Nephron progenitor cell (in vitro differentiated cells): ENCODE results near the gene LRCH3.

Source experiments
- DNase-seq: peaks from one replicate; pipeline ENCODE4 v3.0.0; 2021
- H3K27ac Mint-ChIP-seq: 2 replicates; pipeline ENCODE4 v1.8.0; 2021; ENCODE audit warnings: mild to moderate bottlenecking, moderate library complexity, mixed read lengths
- H3K27me3 Mint-ChIP-seq: 2 replicates; pipeline ENCODE4 v1.8.0; 2021; ENCODE audit warnings: mild to moderate bottlenecking, low read depth, mixed read lengths; ENCODE audit not compliant: poor library complexity
- H3K36me3 Mint-ChIP-seq: 2 replicates; pipeline ENCODE4 v1.8.0; 2021; ENCODE audit warnings: low read depth, mixed read lengths
- H3K4me1 Mint-ChIP-seq: 2 replicates; pipeline ENCODE4 v1.8.0; 2021; ENCODE audit warnings: mixed read lengths
- H3K4me3 Mint-ChIP-seq: 2 replicates; pipeline ENCODE4 v1.8.0; 2021; ENCODE audit warnings: mild to moderate bottlenecking, moderate library complexity, mixed read lengths
- H3K9me3 Mint-ChIP-seq: 2 replicates; pipeline ENCODE4 v1.8.0; 2021; ENCODE audit warnings: mild to moderate bottlenecking, moderate library complexity, mixed read lengths
- TF ChIP-seq, protein P1 (sequence below): fragments of 200-600 bp; sonication (generic); IDR thresholded peaks from 2 replicates; pipeline ENCODE4 v1.5.0; 2021; ENCODE audit warnings: antibody characterized with exemption

Gene LRCH3

DNA sequence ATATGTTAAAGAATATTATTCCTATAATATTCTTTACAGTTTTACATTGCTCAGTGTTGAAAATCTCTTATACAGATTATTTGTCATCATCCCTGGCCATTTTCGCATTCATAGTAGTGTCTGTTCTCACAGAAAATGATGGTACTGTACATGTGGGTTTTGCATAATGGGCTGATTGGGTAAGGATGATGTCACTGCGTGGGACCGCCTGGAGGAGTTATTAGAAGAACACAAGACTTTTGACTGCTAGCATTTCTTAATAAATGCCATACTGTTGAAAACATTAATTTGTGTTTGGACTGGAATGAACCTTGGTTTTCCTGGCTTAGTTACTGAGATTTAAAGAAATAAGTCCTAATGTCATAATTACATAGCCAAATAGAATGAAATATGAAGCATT is 20.3 kb downstream of the LRCH3 start:
- H3K36me3 Mint-ChIP-seq, result peaks cover 47% of the 10 kb centered on the region
- no peak overlapping the region for H3K27ac Mint-ChIP-seq
- H3K9me3 Mint-ChIP-seq, result peaks cover 7% of the 10 kb centered on the region
- no peak for DNase-seq
- no peak overlapping the region for H3K4me3 Mint-ChIP-seq
- TF ChIP-seq, protein P1, sequence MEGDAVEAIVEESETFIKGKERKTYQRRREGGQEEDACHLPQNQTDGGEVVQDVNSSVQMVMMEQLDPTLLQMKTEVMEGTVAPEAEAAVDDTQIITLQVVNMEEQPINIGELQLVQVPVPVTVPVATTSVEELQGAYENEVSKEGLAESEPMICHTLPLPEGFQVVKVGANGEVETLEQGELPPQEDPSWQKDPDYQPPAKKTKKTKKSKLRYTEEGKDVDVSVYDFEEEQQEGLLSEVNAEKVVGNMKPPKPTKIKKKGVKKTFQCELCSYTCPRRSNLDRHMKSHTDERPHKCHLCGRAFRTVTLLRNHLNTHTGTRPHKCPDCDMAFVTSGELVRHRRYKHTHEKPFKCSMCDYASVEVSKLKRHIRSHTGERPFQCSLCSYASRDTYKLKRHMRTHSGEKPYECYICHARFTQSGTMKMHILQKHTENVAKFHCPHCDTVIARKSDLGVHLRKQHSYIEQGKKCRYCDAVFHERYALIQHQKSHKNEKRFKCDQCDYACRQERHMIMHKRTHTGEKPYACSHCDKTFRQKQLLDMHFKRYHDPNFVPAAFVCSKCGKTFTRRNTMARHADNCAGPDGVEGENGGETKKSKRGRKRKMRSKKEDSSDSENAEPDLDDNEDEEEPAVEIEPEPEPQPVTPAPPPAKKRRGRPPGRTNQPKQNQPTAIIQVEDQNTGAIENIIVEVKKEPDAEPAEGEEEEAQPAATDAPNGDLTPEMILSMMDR, result no peak
- H3K27me3 Mint-ChIP-seq, result no peaks in the 10 kb centered on the region
- H3K4me1 Mint-ChIP-seq, result peaks cover 26% of the 10 kb centered on the region

DNA sequence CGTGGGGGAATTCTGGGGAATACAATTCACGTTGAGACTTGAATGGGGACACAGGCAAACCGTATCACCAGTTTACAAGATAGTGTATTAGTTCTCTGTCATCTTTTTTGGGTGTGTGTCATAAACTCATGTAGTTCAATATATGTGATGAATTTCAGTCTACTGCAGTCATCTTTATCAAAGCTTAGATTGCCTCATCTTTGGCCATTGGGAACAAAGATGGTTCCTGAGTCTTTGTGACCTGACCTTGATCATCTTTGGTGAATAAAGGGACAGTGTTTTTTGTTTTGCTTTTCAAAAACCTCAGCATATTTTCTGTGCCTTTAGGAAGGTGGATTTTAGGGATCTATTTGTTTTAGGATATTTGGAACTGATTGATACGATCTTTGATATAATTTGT is 23.3 kb downstream of the LRCH3 start:
- peaks cover 5% of the 10 kb centered on the region for H3K4me1 Mint-ChIP-seq
- H3K4me3 Mint-ChIP-seq, result no peak overlapping the region
- H3K27ac Mint-ChIP-seq, result no peak overlapping the region
- peaks cover 64% of the 10 kb centered on the region for H3K36me3 Mint-ChIP-seq
- H3K27me3 Mint-ChIP-seq, result no peaks in the 10 kb centered on the region
- TF ChIP-seq, protein P1, result no peak
- no peak for DNase-seq
- peaks cover 7% of the 10 kb centered on the region for H3K9me3 Mint-ChIP-seq

DNA sequence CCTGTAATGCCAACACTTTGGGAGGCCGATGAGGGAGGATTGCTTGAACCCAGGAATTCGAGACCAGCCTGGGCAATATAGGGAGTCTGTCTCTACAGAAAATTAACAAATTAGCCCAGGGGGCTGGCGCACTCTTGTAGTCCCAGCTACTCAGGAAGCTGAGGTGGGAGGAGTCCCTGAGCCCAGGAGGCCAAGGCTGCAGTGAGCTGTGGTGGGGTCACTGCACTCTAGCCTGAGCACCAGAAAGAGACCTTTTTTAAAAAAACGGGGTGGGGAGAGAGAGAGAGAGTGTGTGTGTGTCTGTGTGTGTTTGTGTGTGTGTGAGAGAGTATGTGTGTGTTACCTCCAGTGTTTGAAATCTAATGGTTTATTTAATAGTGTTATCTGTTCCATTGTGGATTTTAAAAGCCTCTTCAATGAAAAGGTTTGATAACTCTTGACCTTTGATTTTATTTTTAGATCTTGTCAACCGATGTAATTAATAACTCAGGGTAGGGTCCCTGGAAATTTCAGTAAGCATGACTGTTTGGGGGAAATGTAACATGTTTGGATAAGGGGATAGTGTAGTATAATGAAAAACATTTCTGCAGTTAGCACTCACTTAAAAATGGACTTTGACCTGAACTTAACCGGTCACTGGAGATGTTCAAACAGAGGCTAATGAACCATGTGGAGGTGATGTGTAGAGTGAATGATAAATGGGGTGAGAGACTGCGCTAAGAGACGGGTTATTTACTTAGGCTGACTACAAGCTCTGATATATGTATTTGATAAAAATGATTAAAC is 29.7 kb downstream of the LRCH3 start:
- H3K9me3 Mint-ChIP-seq, result no peaks in the 10 kb centered on the region
- DNase-seq, result peak; percentile 13
- no peaks in the 10 kb centered on the region for H3K27me3 Mint-ChIP-seq
- peaks cover 14% of the 10 kb centered on the region for H3K4me1 Mint-ChIP-seq
- H3K4me3 Mint-ChIP-seq, result peak overlapping the region; percentile 28
- TF ChIP-seq, protein P1, result no peak
- peaks cover 73% of the 10 kb centered on the region for H3K36me3 Mint-ChIP-seq
- H3K27ac Mint-ChIP-seq, result peak overlapping the region; percentile 55

DNA sequence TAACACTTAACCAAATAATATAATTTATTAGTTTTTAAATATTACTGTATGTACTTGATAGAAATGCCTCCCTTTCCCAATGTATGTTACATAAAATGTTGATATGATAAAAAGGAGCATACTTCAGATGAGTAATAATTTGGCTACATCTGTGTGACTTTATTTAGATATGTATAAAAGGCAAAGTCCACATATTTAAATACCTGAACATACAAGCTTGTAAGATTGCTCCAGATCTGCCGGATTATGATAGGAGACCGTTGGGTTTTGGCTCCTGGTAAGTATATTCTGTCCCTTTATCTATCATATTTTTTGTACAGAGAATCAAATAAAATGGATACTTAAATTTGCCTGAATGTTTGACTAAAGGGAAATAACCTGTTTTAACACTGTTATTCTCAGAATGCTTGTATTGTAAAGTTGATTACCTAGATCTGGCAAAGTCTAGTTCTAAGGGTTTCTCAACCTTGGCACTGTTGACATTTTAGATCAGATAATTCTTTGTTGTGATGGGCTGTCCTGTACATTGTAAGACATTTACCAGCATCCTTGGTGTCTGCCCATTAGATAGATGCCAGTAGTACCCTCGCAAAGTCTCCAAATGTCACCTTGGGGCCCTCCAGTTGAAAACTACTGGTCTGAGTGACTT is 38.5 kb downstream of the LRCH3 start:
- no peak overlapping the region for H3K4me3 Mint-ChIP-seq
- no peak overlapping the region for H3K27ac Mint-ChIP-seq
- H3K9me3 Mint-ChIP-seq, result no peaks in the 10 kb centered on the region
- no peaks in the 10 kb centered on the region for H3K4me1 Mint-ChIP-seq
- H3K36me3 Mint-ChIP-seq, result peaks cover 68% of the 10 kb centered on the region
- TF ChIP-seq, protein P1, result no peak
- no peaks in the 10 kb centered on the region for H3K27me3 Mint-ChIP-seq
- DNase-seq, result no peak

DNA sequence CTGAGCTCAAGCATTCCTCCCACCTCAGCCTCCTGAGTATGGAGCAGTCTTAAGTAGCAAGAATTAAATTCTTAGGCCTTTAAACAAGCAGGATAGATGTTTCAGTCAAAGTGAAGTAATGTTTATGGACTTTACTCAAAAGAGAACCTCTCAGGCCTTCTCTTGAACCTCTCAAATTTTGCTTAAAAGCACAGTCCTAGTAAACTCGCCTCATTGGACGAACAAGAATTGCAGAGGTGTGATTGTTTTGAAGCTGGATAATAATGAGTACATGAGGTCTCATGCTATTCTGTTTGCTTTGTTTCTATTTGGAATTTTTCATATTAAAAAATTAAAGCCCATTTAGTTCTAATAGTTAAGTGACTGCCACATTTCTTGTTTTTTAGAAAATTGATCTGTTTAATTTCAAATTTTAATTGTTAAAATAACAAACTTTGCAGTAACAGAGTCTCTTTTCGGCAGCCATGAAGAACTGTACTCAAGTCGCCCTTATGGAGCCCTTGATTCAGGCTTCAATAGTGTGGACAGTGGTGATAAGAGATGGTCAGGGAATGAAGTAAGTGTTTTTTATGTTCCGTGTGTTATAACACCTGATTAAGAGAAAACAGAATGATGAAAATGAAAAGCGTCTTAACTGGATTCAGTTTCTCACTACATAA is 39.4 kb downstream of the LRCH3 start:
- Mint-ChIP-seq H3K27me3 (no peaks in the 10 kb centered on the region), H3K4me3 (no peak overlapping the region), H3K36me3 (peaks cover 64% of the 10 kb centered on the region), H3K27ac (no peak overlapping the region), H3K9me3 (no peaks in the 10 kb centered on the region), H3K4me1 (no peaks in the 10 kb centered on the region)
- no peak for DNase-seq
- TF ChIP-seq, protein P1, result no peak
